Thoracic aorta (tissue), 2 donors: Measurements from ENCODE around the gene RSBN1L. TPM values are rescaled to one million over a fixed set of nuclear protein-coding genes. Genes with fewer than 3 reads are reported as not detected.

Experiments used
- ATAC-seq: fragments of 150-250 bp; one replicate; pipeline ENCODE4 v1.8.0; 2017; ENCODE audit warnings: low read depth; ENCODE audit not compliant: insufficient number of reproducible peaks, low FRiP score
- DNase-seq: peaks from one replicate; pipeline ENCODE4 v3.0.0-alpha.2; 2020; ENCODE audit warnings: low spot score
- H3K27ac ChIP-seq, 2 donors: fragments of 200-600 bp; sonication (generic); 1 replicate in 1 of 2; 2 replicates in 1 of 2; pipeline ENCODE4 v1.5.1; 2016; ENCODE audit warnings: mild to moderate bottlenecking in 2 of 2, moderate library complexity in 2 of 2
- H3K27me3 ChIP-seq: fragments of 200-600 bp; sonication (generic); replicated peaks from 2 replicates; pipeline ENCODE4 v1.6.0; 2016; ENCODE audit warnings: mild to moderate bottlenecking; ENCODE audit not compliant: insufficient read depth
- H3K36me3 ChIP-seq: fragments of 200-600 bp; sonication (generic); one replicate; pipeline ENCODE4 v1.5.1; 2016
- H3K4me1 ChIP-seq, 2 donors: fragments of 200-600 bp; sonication (generic); 1 replicate in 1 of 2; 2 replicates in 1 of 2; pipeline versions ENCODE4 v1.5.1 to v1.6.0; 2016; ENCODE audit warnings: low read depth in 2 of 2, mild to moderate bottlenecking in 1 of 2; ENCODE audit not compliant: control insufficient read depth in 1 of 2
- H3K4me3 ChIP-seq: fragments of 200-600 bp; sonication (generic); 2 replicates; pipeline ENCODE4 v1.5.1; 2016; ENCODE audit warnings: mild to moderate bottlenecking
- H3K9me3 ChIP-seq: fragments of 200-600 bp; sonication (generic); 2 replicates; pipeline ENCODE4 v1.5.1; 2016
- CTCF ChIP-seq: fragments of 200-600 bp; sonication (generic); IDR thresholded peaks from one replicate; pipeline ENCODE4 v1.5.1; 2019; ENCODE audit warnings: antibody characterized with exemption
- total RNA-seq, 2 donors: library from RNA; depleted of rRNA; stranded (reverse); fragments of >200 nt; gene quantifications; one replicate each; pipeline versions ENCODE4 v1.1.0 to v1.2.3, GENCODE V29; 2016

The RSBN1L gene
- total RNA-seq, 2 donors from 2014 or later = 14.8 to 27.7 TPM

GRCh38 chr7:77653572-77653971 lies 42.7 kb upstream of the RSBN1L start:
- H3K27me3 ChIP-seq = no peaks in the 10 kb centered on the region
- no peak for TF ChIP-seq CTCF
- no peak overlapping the region for H3K4me3 ChIP-seq
- ATAC-seq (no peak), DNase-seq (no peak)
- H3K4me1 ChIP-seq = peaks cover 3 to 7% of the 10 kb centered on the region in 2 donors
- no peak overlapping the region for H3K27ac ChIP-seq
- no peaks in the 10 kb centered on the region for H3K36me3 ChIP-seq
- H3K9me3 ChIP-seq = no peaks in the 10 kb centered on the region

- no peak for ATAC-seq
Measured at GRCh38 chr7:77655356-77655755, 40.9 kb upstream of the RSBN1L start.

GRCh38 chr7:77655836-77656455 lies 40.3 kb upstream of the RSBN1L start:
- no peak for TF ChIP-seq CTCF
- Histone ChIP-seq H3K27me3 (no peaks in the 10 kb centered on the region), H3K4me1 (no peaks in the 10 kb centered on the region), H3K9me3 (no peaks in the 10 kb centered on the region), H3K36me3 (no peaks in the 10 kb centered on the region), H3K4me3 (no peak overlapping the region), H3K27ac (no peak overlapping the region)
- DNase-seq (no peak), ATAC-seq (no peak)

More at GRCh38 chr7:77655356-77655755, 40.9 kb upstream of the RSBN1L start:
- H3K36me3 ChIP-seq = no peaks in the 10 kb centered on the region
- H3K4me1 ChIP-seq = no peaks in the 10 kb centered on the region
- H3K27ac ChIP-seq = no peak overlapping the region
- no peak for DNase-seq
- H3K4me3 ChIP-seq = no peak overlapping the region
- H3K27me3 ChIP-seq = no peaks in the 10 kb centered on the region
- no peak for TF ChIP-seq CTCF
- H3K9me3 ChIP-seq = no peaks in the 10 kb centered on the region

- ATAC-seq = no peak
- no peak for DNase-seq
- no peak overlapping the region for H3K4me3 ChIP-seq
- no peaks in the 10 kb centered on the region for H3K9me3 ChIP-seq
- peak; percentile 32 for TF ChIP-seq CTCF
- H3K36me3 ChIP-seq = no peaks in the 10 kb centered on the region
- no peaks in the 10 kb centered on the region for H3K4me1 ChIP-seq
- no peak overlapping the region for H3K27ac ChIP-seq
- H3K27me3 ChIP-seq = no peaks in the 10 kb centered on the region
Measured at GRCh38 chr7:77657427-77658224, 38.6 kb upstream of the RSBN1L start.

GRCh38 chr7:77658928-77659327 lies 37.3 kb upstream of the RSBN1L start:
- DNase-seq (no peak), ATAC-seq (no peak)
- Histone ChIP-seq H3K9me3 (no peaks in the 10 kb centered on the region), H3K4me3 (no peak overlapping the region), H3K4me1 (no peaks in the 10 kb centered on the region), H3K27ac (no peak overlapping the region), H3K36me3 (no peaks in the 10 kb centered on the region), H3K27me3 (no peaks in the 10 kb centered on the region)
- TF ChIP-seq CTCF = no peak
